Activated CD8-positive, alpha-beta memory T cell treated with anti-CD3 and anti-CD28 coated beads for 48 hours (primary cell): ENCODE results near the gene AMBRA1.

Source experiments
- DNase-seq, 3 experiments: peaks; one replicate each; pipeline ENCODE4 v3.0.0-alpha.2; 2020; ENCODE audit warnings: low read depth in 2 of 3, low spot score in 2 of 3

AMBRA1 gene

DNA sequence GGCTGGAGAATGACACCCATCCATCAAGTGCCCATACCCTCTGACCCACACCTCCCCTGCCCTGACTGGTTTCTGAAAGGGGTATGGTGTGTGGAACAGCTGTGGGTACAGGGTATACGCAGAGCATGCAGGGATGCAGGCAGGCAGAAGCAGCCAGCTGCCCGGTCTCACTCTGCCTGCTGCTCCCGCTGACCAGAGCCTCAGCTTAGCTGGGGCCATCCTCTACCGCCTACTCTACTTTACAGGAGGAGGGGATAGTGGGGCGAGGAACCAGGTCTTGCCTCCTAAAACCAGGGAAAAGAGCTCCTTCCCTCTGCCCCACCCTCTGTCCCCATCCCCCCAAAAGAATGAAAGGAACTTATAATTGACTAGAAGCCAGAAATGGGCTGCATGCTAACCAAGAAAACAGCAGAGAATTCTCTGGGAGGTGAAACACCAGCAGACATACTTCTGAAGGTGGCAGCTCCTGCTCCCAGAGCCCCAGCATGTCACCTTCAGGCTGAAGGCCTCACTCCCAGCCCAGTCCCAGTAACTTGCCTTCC is 189.3 kb downstream of the AMBRA1 start:
- DNase-seq: no peak

DNA sequence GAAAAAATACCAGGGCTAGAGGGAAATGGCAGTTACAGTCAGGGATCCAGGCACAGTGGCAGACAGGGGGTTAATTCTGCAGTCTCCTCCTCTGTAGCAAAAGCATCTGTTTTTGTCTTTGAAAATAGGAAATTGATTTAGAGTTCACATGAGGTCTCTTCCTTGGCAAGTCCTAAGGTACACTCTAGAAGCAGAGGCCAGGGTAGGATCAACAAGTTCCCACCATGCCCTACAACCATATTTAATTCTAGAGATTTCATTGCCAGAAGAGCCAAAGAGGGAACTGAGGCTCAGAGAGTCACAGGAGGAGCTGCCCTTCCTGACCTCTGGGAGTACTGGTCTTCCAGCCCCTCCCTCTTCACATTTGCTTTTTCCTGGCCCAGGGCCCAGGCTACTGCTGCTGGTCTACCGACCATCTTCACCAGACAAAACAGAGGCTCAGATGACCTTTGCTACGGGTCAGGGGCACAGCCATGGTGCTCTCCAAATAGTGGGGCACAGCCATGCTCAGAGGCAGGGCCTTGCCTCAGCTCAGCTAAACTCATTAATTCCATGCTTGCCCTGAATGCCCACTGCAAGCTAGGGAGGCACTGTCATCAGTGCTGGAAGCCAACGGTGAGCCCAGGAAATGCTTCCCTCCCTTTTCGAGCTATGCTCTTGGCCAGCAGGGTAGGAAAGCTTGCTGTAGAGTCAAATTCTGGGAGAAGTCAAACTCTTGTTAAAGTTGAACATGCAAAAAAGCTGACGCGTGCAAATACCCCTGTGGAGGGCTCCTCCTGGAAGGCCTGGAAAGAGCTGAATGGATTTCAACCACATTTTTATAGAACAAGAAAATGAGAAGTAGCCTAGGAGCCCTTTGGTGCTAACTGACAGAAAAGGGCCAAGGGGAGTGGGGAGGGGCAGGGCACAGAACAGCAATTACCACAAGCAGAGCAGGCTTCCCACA is 190.6 kb downstream of the AMBRA1 start:
- no peak for DNase-seq

DNA sequence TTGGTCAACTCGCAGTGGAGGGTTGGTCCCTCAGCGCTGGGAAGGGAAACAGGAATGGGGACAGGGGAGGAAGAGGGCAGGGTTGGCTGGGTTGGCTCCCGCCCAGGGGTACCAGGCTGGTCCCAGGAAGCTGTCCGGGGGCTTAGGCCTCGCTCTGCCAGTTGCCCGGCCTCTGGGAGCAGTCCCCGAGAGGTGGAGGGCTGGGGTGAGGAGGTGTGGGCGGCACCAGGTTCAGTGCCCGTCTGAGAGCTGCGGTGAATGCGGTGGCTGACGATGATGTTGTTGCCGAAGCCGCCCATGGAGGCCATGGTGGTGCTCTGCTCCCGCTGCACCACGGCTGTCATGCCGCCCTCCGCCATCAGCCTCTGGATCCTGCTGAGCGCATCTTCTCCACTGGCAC is 196.3 kb downstream of the AMBRA1 start:
- no peak for DNase-seq

DNA sequence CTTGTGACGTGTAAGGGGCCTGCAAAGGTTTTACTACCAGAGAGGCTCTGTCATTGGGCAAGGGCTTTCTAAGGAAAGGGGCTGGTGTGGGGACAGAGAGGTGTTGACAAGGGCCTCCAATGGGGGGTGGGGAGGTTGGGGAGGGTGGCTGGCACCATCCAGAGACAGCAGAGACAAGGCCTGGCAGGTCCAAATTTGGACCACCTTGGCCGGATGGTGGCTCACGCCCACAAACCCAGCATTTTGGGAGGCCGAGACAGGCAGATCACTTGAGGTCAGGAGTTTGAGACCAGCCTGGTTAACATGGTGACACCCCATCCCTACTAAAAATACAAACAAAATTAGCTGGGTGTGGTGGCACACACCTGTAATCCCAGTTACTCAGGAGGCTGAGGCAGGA is 200.1 kb downstream of the AMBRA1 start:
- no peak for DNase-seq

DNA sequence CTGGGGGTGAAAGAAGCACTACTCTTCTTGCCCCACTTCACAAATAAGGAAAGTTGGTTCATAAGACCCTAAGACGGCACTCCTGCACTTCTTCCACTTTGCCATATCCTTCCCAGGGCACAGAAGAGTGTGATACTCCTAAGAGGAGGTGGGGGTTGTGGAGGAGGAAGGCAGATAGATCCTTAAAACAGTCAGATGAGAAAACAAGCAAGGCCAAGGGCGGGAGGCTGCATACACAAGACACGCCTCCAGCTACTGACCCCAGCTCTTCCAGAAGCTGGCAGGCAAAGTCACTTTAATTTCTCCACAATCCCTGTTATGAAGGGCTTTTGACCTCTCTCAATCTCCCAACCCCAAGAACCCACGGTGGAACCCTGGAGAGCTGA is 200.6 kb downstream of the AMBRA1 start:
- DNase-seq: no peak

DNA sequence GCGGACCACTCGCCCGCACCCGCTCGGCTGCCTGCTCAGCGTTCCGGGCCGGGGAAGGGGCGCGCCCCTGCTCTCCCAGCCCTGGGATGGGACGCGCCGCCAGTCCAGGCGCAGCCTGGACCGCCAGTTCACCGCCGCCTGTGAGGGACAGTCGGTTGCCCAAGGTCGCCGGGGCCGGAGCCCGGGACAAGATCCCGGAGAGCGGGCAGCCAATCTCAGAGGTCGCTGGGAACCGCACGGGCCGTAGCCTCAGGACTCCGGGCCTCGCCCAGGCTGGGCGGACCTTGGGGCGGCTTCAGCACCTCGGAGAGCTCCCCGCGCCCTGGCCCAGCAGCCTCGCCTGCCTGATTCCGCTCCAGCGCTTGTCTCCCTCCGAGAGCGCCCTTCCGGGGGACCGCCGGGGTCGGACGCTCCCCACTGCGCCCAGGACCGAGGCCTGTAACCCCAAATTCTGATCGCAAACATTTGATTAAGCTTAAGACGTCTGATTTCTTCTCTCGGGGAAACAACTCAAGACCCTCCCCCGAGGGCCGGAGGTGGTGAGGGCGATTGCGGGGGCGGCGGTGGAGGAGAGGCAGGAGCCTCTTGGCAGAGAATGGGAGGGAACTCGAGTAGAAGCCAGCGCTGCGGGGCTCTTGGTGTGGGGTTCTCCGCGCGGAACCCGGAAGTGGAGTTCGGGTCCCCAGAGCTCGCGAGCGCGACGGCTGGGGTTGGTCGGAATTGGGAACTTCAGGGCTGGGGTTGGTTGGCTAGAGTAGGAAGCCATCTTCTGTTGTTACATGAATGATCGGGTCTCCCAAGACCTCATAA is 201.2 kb downstream of the AMBRA1 start:
- peak; percentile 54 to 71 (median 61) for DNase-seq

DNA sequence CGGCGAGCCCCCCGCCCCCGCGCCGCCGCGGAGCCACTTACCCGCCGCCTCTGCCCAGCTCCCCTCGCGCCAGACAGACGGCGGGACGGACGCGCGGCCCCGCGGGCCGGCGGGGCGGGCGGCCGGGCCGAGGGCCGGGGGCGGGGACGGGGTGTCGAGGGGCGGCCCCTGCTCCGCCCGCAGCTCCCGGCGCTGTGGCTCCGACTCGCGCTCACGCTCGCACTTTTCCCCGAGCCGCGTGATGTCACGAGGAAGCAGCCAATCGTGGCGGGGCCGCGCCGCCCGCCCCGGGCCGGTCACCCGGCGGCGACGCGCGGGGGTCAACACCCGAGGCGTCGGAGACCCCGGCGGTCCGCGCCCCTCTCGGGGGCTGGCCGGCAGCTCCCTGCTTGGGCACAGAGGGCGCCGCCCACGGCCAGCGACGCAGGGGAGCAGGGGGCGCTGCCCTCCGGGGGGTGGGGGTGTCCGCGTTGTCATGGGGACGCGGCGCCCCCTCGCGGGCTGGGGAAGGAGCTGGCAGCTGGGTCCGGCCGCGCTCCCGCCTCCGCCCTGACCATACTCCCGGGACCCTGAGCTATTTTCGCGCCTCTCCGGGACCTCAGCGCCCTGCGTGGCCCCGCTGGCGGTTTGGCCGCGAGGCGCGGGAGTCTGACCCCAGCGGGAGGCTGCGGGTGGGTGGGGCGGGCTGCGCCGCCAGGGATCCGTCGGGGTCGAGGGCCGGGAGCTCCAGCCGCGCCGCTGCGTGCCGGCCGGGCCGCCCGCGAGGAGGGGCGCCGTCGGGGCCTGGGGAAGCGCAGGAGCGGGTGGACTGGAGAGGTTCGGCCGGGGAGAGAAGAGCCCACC is 202.0 kb downstream of the AMBRA1 start, which contains the start of gene CHRM4:
CHRM4 (minus strand) TSS at position 199 of the 843 bp plus-strand sequence. CDS start 5,219 bp downstream, outside the sequence.
- no peak for DNase-seq

DNA sequence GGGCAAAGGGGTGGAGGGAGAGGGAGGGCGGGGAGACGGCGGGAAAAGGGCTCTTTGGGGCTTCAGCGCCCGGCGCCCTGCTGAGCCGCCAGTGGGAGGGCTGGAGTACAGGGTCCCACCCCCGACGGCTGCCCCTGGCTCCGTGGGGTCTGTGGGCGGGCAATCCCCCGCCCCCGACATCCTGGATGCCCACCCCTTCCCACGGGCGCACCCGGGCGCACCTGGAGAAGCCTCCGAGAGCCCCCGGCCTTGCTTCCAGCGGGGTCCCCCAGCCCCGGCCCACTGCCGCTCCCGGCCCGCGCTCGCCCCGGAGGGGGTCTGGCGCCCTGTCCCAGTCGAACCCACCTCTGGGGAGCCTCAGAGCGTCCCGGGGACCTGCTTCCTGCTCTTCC is 202.6 kb downstream of the AMBRA1 start:
- DNase-seq: no peak

DNA sequence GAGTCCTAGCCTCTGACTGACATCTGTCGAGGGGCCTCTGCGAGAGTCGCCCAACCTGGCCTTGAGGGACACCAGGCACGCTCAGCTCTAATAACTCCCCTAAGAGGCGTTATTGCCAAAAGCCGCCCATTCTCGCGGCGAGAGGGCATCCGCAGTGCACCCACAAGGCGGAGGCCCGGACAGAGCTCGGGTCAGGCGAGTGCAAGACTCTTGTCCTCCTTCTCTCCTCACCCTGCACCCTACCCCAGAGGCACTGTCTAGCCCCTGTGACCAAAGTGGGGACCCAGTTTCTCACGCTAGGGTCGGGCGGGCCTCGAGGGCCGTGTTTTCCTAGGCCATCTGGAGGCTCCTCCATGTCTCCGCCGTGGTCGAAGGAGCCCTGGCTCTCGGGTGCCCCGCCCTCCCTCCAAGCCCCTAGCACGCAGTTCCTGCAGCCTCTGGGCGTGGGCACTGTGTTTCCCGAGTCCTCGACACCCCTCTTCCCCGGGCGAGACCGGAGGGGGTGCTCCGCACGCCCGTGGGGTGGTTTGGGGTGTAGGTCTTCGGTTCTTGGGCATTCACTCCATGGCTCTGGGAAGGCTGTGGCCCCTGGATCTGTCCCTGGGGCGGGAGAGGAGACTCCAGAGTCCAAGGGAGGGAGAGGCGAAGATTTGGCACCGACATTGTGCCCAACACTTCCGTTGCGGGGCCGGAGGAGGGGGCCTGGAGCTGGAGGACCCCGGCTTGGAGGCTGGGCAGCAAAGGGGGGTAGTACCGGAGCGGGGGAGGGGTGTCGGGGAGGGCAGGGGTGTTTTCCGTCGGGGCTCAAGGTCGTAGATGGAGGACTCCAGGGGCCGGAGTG is 203.3 kb downstream of the AMBRA1 start:
- no peak for DNase-seq

DNA sequence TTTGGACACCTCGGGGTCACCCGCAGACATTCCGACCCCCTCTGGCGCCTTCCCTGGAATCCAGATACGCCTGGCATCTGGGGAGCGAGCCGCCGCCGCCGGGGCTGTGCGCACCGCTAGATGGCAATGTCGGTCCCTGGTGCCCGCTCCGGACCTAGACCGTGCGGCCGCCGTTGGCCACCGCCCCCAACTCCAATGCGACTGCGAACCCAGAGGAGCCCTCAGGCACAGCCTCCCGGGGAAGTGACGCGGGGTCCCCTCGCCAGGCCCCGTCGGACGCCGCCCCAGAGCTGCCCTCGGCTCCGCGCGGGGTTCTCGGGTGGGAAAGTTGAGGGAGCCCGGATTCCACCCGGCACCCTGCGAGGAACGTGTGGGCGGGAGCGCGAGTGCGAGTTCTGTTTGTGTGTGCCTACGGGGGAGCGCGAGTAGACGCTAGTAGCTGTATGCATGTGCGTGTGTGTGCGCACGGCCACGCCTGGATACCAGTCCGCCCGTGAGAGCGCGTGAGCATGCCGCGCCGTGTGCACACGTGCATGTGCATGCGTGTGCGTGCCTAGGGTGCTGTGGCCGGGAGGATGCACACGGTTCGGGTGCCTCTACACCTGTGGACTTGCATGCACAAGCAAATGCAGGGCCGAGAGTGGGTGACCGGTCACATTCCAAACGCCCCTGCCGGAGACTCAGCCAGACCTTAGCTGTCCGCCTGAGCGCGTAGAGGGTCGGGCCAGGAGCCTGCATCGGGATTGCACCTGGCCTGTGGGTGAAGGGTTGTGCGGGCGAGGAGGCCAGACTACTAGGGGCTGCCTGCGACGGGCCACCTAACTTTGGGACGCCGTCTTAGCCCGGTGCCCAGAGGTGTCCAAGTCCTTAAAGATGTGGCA is 204.1 kb downstream of the AMBRA1 start:
- DNase-seq: peak in 2 of 3 experiments; percentile 45 to 47

DNA sequence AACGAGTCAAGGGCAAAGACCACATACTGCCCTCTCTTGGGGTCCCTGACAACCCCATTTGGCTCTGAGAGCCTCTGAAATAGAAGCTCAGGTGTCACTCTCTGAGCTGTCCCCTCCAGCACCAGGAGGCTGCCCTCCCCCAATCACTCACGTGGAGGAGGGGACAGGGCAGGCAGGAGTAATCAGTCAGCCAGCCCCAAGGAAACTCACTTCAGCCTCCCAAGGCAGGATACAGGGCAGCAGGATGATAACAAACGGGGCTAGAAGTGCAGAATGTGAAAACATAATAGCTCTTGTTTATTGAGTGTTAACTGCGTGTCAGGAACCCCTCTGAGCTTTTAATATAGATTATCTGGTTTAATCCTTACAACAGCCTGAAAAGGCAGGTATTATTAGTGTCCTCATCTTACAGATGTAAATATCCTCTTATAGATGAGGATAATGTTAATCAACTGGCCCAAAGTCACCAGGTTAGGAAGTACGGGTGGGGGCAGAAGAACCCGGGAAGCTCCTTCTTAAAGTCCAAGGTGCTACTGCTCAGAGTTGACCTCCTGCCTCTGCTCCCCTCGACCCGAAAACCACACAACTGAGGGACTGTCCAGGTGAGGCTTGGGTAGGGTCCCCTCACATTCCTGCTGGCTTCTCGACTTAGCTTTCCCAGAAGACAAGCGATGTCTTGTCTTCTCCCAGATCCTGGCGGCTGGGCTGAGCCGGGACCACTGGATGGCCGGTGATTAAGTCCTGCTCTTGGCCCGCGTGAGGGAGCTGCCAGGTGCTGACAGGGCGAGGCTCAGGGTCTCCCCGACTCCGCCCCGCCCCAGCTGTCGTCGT is 205.0 kb downstream of the AMBRA1 start:
- no peak for DNase-seq

DNA sequence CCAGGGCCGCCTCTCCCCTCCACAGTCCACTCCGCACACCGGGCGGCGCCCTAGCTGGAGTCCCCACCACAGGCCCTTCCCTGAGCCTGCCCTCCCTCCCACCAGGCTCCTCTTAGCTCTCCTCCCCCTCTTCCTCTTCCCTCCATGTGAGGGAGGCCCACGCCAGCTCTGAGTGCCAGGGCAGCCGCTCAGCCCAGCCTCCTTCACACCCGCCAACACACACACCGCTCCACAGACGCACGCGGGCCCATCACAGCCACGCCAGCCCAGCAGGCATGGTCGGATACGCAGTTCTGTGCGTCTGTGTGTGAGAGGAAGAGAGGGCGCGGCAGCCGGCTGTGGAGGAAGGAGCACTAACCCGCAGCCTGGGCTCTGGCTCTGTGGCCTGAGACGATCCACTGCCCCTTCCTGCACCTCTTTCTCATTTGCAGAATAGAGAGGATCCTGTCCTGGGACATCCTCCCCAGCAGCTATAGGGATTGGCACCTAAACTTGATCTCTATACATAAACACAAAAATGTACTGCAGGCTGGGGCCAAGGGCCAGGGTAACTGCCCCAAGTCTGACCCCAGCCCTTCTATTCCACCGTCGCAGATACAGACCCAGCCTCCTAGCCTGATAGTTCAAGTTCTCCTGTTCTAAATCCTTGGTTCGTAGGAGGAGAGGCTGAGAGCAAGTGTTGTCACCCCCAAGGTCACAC is 205.8 kb downstream of the AMBRA1 start:
- no peak for DNase-seq

DNA sequence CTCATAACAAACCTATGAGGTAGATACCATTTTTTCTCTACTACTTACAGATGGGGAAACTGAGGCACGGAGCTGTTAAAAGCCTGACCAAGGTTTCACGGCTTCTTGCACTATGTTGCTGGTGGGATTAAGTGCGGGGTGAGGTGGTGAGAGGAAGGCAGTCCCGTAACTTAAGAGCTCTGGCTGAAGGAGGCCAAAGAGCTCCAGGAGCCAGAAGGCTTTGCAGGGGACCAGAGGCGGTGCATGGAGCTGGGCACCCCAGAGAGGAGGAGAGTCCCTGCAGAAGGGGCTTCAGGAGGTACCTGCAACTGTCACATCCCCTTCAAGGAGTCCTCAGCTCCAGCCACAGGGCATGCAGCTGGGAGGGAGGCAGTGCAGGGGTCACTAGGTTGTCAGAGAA is 206.4 kb downstream of the AMBRA1 start:
- DNase-seq: no peak

DNA sequence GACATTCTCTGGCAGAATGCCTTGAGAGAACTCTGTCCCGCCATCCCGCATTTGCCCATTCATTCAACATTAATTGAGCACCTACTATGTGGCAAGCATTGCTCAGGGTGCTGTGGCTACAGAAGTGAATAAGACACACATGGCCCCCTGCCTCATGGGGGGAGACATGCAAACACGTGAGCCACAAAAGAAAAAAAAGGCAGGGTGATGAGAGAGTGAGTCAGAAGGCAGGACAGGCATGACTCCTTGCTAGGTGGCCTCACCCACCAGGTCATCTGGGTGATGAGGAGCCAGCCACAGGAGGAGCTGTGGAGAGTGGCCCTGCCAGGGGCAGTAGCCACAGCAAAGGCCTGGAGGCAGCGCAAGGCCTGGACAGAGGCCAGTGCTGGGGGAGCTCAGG is 207.1 kb downstream of the AMBRA1 start:
- no peak for DNase-seq

DNA sequence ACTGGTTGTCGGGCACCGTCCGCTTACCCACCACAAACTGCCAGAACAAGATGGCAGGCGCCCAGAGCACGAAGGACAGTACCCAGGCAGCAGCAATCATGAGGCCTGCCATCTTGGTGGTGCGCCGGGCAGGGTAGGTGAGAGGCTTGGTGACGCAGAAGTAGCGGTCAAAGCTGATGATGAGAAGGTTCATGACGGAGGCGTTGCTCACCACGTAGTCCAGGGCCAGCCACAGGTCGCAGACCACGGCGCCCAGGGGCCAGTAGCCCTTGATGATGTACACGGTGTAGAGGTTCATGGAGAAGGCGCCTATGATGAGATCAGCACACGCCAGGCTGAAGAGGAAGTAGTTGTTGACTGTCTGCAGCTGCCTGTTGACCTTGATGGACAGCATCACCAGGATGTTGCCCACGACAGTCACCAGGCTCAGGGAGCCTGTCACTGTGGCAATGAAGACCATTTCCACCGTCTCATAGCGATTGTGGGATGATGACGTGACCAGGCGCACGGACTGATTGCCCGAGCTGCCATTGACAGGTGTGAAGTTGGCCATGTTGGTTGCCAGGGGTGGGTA is 207.7 kb downstream of the AMBRA1 start:
- DNase-seq: no peak

DNA sequence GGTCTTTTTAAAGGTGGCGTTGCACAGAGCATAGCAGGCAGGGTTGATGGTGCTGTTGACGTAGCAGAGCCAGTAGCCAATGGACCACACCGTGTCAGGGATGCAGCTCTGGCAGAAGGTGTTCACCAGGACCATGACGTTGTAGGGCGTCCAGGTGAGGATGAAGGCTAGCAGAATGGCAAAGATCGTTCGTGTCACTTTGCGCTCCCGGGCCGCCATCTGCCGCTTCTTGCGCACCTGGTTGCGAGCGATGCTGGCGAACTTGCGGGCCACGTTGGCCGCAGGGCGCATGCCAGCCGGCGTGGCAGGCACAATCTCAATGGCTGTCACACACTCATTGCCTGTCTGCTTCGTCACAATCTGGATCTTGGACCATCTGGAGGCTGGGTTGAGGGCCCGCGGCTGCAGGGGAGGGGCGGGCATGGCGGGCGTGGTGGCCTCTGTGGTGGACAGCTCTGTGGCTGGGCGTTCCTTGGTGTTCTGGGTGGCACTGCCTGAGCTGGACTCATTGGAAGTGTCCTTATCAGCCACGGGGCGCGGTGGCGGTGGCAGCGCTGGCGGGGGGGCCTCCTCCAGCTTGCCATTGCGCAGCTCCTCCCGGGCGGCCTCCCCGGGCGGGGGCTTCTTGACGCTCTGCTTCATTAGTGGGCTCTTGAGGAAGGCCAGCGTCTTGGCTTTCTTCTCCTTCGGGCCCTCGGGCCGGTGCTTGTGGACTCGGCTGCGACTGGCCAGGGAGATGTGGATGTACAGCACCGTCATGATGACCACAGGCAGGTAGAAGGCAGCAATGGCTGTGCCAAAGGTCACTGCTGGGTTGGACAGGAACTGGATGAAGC is 208.4 kb downstream of the AMBRA1 start:
- DNase-seq: no peak
